BLaER1 treated with 17β-estradiol and CSF1 and Interleukin-3, amounts not matched to agents 10 nM and 100 nM (cell line): Measurements from ENCODE around the gene MAD1L1.

ENCODE experiments used
- H3K27ac ChIP-seq, 11 experiments: shearing (Covaris generic); formaldehyde crosslinking; 2 replicates each; pipeline ENCODE4 v1.8.1; 2022
- H3K27me3 ChIP-seq, 11 experiments: shearing (Covaris generic); formaldehyde crosslinking; 2 replicates each; pipeline ENCODE4 v1.8.1; 2022
- H3K36me3 ChIP-seq, 11 experiments: shearing (Covaris generic); formaldehyde crosslinking; 2 replicates each; pipeline ENCODE4 v1.8.1; 2022
- H3K4me1 ChIP-seq, 10 experiments: shearing (Covaris generic); formaldehyde crosslinking; 2 replicates each; pipeline ENCODE4 v1.8.1; 2022
- H3K4me2 ChIP-seq, 11 experiments: shearing (Covaris generic); formaldehyde crosslinking; 2 replicates each; pipeline ENCODE4 v1.8.1; 2022
- H3K4me3 ChIP-seq, 10 experiments: shearing (Covaris generic); formaldehyde crosslinking; 2 replicates each; pipeline ENCODE4 v1.8.1; 2022
- H3K9ac ChIP-seq, 11 experiments: shearing (Covaris generic); formaldehyde crosslinking; 2 replicates each; pipeline ENCODE4 v1.8.1; 2022
- H3K9me3 ChIP-seq, 11 experiments: shearing (Covaris generic); formaldehyde crosslinking; replicated peaks in 1 of 11; 2 replicates each; pipeline ENCODE4 v1.8.1; 2022
- H4K20me1 ChIP-seq, 11 experiments: shearing (Covaris generic); formaldehyde crosslinking; 2 replicates each; pipeline ENCODE4 v1.8.1; 2022
- Cebpa-rat ChIP-seq, 11 experiments: shearing (Covaris generic); IDR thresholded peaks; 2 replicates each; pipeline ENCODE4 v1.8.1; 2022

The MAD1L1 gene

GRCh38 chr7:2111568-2111967 is 121.2 kb downstream of the MAD1L1 start:
- Histone ChIP-seq H3K9ac (peak overlapping the region; percentile 6 to 80 (median 71); a peak in 21 of 22 replicates), H3K4me1 (peaks cover 93 to 100% (median 100%) of the 10 kb centered on the region in 10 experiments), H4K20me1 (peaks cover 0 to 89% (median 40%) of the 10 kb centered on the region in 11 experiments; a peak in 17 of 22 replicates), H3K27me3 (peaks cover 0 to 25% (median 0%) of the 10 kb centered on the region in 11 experiments; a peak in 4 of 22 replicates), H3K9me3 (peaks cover 0 to 22% (median 8%) of the 10 kb centered on the region in 11 experiments; a peak in 9 of 22 replicates), H3K4me3 (peak overlapping the region; percentile 35 to 62 (median 51)), H3K36me3 (peaks cover 12 to 20% (median 18%) of the 10 kb centered on the region in 11 experiments; a peak in 19 of 22 replicates), H3K4me2 (peak overlapping the region; percentile 85 to 99 (median 95)), H3K27ac (peak overlapping the region in 9 of 11 experiments; percentile 62 to 88 (median 82); a peak in 18 of 22 replicates)
- no peak for TF ChIP-seq Cebpa-rat (IDR thresholded peaks at IDR 0.05)

GRCh38 chr7:2110610-2111396 is 121.9 kb downstream of the MAD1L1 start:
- Histone ChIP-seq H3K27ac (peak overlapping the region in 10 of 11 experiments; percentile 4 to 88 (median 80); a peak in 18 of 22 replicates), H3K4me3 (peak overlapping the region; percentile 35 to 62 (median 51)), H3K4me2 (peak overlapping the region; percentile 85 to 99 (median 95)), H3K4me1 (peaks cover 92 to 100% (median 99%) of the 10 kb centered on the region in 10 experiments), H3K9ac (peak overlapping the region; percentile 6 to 80 (median 71); a peak in 21 of 22 replicates), H3K27me3 (peaks cover 0 to 26% (median 0%) of the 10 kb centered on the region in 11 experiments; a peak in 4 of 22 replicates), H4K20me1 (peaks cover 0 to 87% (median 37%) of the 10 kb centered on the region in 11 experiments; a peak in 16 of 22 replicates), H3K9me3 (peaks cover 0 to 22% (median 8%) of the 10 kb centered on the region in 11 experiments; a peak in 9 of 22 replicates), H3K36me3 (peaks cover 12 to 20% (median 18%) of the 10 kb centered on the region in 11 experiments; a peak in 19 of 22 replicates)
- TF ChIP-seq Cebpa-rat (IDR thresholded peaks at IDR 0.05) = no peak

- Histone ChIP-seq H3K36me3 (peaks cover 12 to 20% (median 16%) of the 10 kb centered on the region in 11 experiments; a peak in 19 of 22 replicates), H3K27ac (peak overlapping the region in 10 of 11 experiments; percentile 37 to 88 (median 80); a peak in 19 of 22 replicates), H3K9me3 (peaks cover 0 to 21% (median 8%) of the 10 kb centered on the region in 11 experiments; a peak in 9 of 22 replicates), H3K9ac (peak overlapping the region in 10 of 11 experiments; percentile 27 to 80 (median 72); a peak in 18 of 22 replicates), H4K20me1 (peaks cover 0 to 85% (median 30%) of the 10 kb centered on the region in 11 experiments; a peak in 15 of 22 replicates), H3K4me1 (peaks cover 91 to 100% (median 99%) of the 10 kb centered on the region in 10 experiments), H3K4me2 (peak overlapping the region; percentile 85 to 99 (median 95)), H3K4me3 (peak overlapping the region in 8 of 10 experiments; percentile 29 to 62 (median 52); a peak in 15 of 20 replicates), H3K27me3 (peaks cover 0 to 26% (median 0%) of the 10 kb centered on the region in 11 experiments; a peak in 4 of 22 replicates)
- no peak for TF ChIP-seq Cebpa-rat (IDR thresholded peaks at IDR 0.05)
Measured at GRCh38 chr7:2109936-2110609, 122.7 kb downstream of the MAD1L1 start.

- peak overlapping the region; percentile 85 to 99 (median 95) for H3K4me2 ChIP-seq
Measured at GRCh38 chr7:2109251-2109872, 123.4 kb downstream of the MAD1L1 start.

GRCh38 chr7:2108501-2109250 is 124.1 kb downstream of the MAD1L1 start:
- Histone ChIP-seq H3K27ac (peak overlapping the region in 9 of 11 experiments; percentile 62 to 88 (median 82); a peak in 18 of 22 replicates), H3K27me3 (peaks cover 0 to 26% (median 0%) of the 10 kb centered on the region in 11 experiments; a peak in 4 of 22 replicates), H3K4me1 (peaks cover 98 to 100% (median 99%) of the 10 kb centered on the region in 10 experiments), H3K4me2 (peak overlapping the region; percentile 85 to 99 (median 95)), H4K20me1 (peaks cover 0 to 83% (median 35%) of the 10 kb centered on the region in 11 experiments; a peak in 15 of 22 replicates), H3K9me3 (peaks cover 0 to 8% (median under 1%) of the 10 kb centered on the region in 11 experiments; a peak in 9 of 22 replicates), H3K9ac (peak overlapping the region; percentile 12 to 80 (median 71); a peak in 19 of 22 replicates), H3K4me3 (peak overlapping the region in 8 of 10 experiments; percentile 19 to 54 (median 48); a peak in 14 of 20 replicates), H3K36me3 (peaks cover 0 to 6% (median 2%) of the 10 kb centered on the region in 11 experiments; a peak in 12 of 22 replicates)
- no peak for TF ChIP-seq Cebpa-rat (IDR thresholded peaks at IDR 0.05)

More at GRCh38 chr7:2109251-2109872, 123.4 kb downstream of the MAD1L1 start:
- Histone ChIP-seq H3K36me3 (peaks cover 6 to 13% (median 9%) of the 10 kb centered on the region in 11 experiments; a peak in 18 of 22 replicates), H4K20me1 (peaks cover 0 to 84% (median 35%) of the 10 kb centered on the region in 11 experiments; a peak in 15 of 22 replicates), H3K4me3 (peak overlapping the region in 8 of 10 experiments; percentile 27 to 54 (median 48); a peak in 15 of 20 replicates), H3K4me1 (peaks cover 94 to 100% (median 99%) of the 10 kb centered on the region in 10 experiments), H3K27me3 (peaks cover 0 to 26% (median 0%) of the 10 kb centered on the region in 11 experiments; a peak in 4 of 22 replicates), H3K27ac (peak overlapping the region in 10 of 11 experiments; percentile 37 to 88 (median 80); a peak in 19 of 22 replicates), H3K9me3 (peaks cover 0 to 15% (median 7%) of the 10 kb centered on the region in 11 experiments; a peak in 9 of 22 replicates), H3K9ac (peak overlapping the region in 10 of 11 experiments; percentile 27 to 80 (median 72); a peak in 18 of 22 replicates)
- no peak for TF ChIP-seq Cebpa-rat (IDR thresholded peaks at IDR 0.05)

- peak overlapping the region; percentile 66 to 99 (median 94) for H3K4me2 ChIP-seq
- peak overlapping the region in 7 of 11 experiments; percentile 9 to 88 (median 84); a peak in 11 of 22 replicates for H3K27ac ChIP-seq
Measured at GRCh38 chr7:2108071-2108455, 124.7 kb downstream of the MAD1L1 start.

More at GRCh38 chr7:2108071-2108455, 124.7 kb downstream of the MAD1L1 start:
- Histone ChIP-seq H3K27me3 (peaks cover 0 to 26% (median 0%) of the 10 kb centered on the region in 11 experiments; a peak in 4 of 22 replicates), H3K36me3 (peaks cover 0 to 2% (median 0%) of the 10 kb centered on the region in 11 experiments; a peak in 2 of 22 replicates), H3K9ac (peak overlapping the region in 7 of 11 experiments; percentile 39 to 80 (median 78); a peak in 11 of 22 replicates), H3K4me3 (peak overlapping the region in 3 of 10 experiments; percentile 14 to 51 (median 46); a peak in 5 of 20 replicates), H3K9me3 (peaks cover 0 to 2% (median 0%) of the 10 kb centered on the region in 11 experiments; a peak in 1 of 22 replicates), H4K20me1 (peaks cover 0 to 87% (median 42%) of the 10 kb centered on the region in 11 experiments; a peak in 15 of 22 replicates), H3K4me1 (peaks cover 98 to 100% (median 99%) of the 10 kb centered on the region in 10 experiments)
- TF ChIP-seq Cebpa-rat (IDR thresholded peaks at IDR 0.05) = no peak
